GM12891 (cell line): ENCODE results near the gene NDUFA6.

Experiments used
- POLR2A ChIP-seq: IDR thresholded peaks from 2 replicates; pipeline ENCODE4 v1.6.1; 2011; ENCODE audit warnings: low read depth, low read length, control low read depth
- POLR2AphosphoS5 ChIP-seq: IDR thresholded peaks from 2 replicates; pipeline ENCODE4 v1.6.1; 2011; ENCODE audit warnings: low read depth, low read length, control low read depth
- TAF1 ChIP-seq: IDR thresholded peaks from 2 replicates; pipeline ENCODE4 v1.6.1; 2011; ENCODE audit warnings: low read depth, low read length, control low read depth

GRCh38 chr22:42111798-42112197 lies 21.2 kb upstream of the NDUFA6 start:
- TF ChIP-seq POLR2AphosphoS5 (no peak), POLR2A (no peak), TAF1 (no peak)
